ENCODE measurements around the gene ATP2B1. TPM values are rescaled to one million over a fixed set of nuclear protein-coding genes. Genes with fewer than 3 reads are reported as not detected.

Gene ATP2B1
- total and polyA plus RNA-seq, 2 of the 13 experiments (the other 11 are each of a cell fraction or from before 2014, with no cell fraction given), result 12.1 to 60.2 TPM

- TF ChIP-seq HMGXB4 (CRISPR knock-in tag; IDR thresholded peaks at IDR 0.05; ENCODE audit: borderline replicate concordance in 1 of 2, low read depth in 1 of 2) (no peak), IKZF4 (CRISPR knock-in tag; IDR thresholded peaks at IDR 0.05; ENCODE audit: borderline replicate concordance, low read depth, not compliant biosample characterization) (no peak), HOXD1 (CRISPR knock-in tag; IDR thresholded peaks at IDR 0.05) (no peak), LCORL (IDR thresholded peaks at IDR 0.05) (no peak), LCORL (CRISPR knock-in tag; IDR thresholded peaks at IDR 0.05) (no peak), ZNF646 (CRISPR knock-in tag; IDR thresholded peaks at IDR 0.05) (0 out of 2 replicates have a peak, but pooled peaks have one; percentile 40), STAG1 (CRISPR knock-in tag; IDR thresholded peaks at IDR 0.05) (peak; percentile 49), ZZZ3 (CRISPR knock-in tag; IDR thresholded peaks at IDR 0.05; ENCODE audit: borderline replicate concordance) (no peak), ZMYM3 (CRISPR knock-in tag; IDR thresholded peaks at IDR 0.05) (0 out of 2 replicates have a peak, but pooled peaks have one; percentile 29)
Measured at GRCh38 chr12:89701606-89702206, 6.9 kb downstream of the ATP2B1 start (continued).
